Liver (tissue), 9 donors: Measurements from ENCODE around the gene GOLGA6D. TPM values are rescaled to one million over a fixed set of nuclear protein-coding genes. Genes with fewer than 3 reads are reported as not detected.
"Not testable (repeated sequence)": the region's sequence is repeated elsewhere in the genome, so short reads cannot be mapped to it uniquely, and the experiment has no call there.

Experiments used
- DNase-seq: peaks from one replicate; pipeline ENCODE4 v3.0.0-alpha.2; 2017; ENCODE audit warnings: low spot score
- H3K27ac ChIP-seq, 2 donors: one replicate each; pipeline ENCODE4 v1.7.0; 2013; ENCODE audit warnings: inconsistent platforms in 2 of 2, low read length in 2 of 2, control low read depth in 1 of 2, low read depth in 1 of 2, mild to moderate bottlenecking in 1 of 2
- H3K27me3 ChIP-seq, 4 donors: one replicate each; pipeline versions ENCODE4 v1.6.1 to v1.7.0; 2013; ENCODE audit warnings: low read length in 3 of 4, inconsistent platforms in 1 of 4, mild to moderate bottlenecking in 1 of 4, moderate library complexity in 1 of 4; ENCODE audit not compliant: control insufficient read depth in 4 of 4, insufficient read depth in 4 of 4
- H3K36me3 ChIP-seq, 4 donors: one replicate each; pipeline versions ENCODE4 v1.6.1 to v1.7.0; 2013; ENCODE audit warnings: low read length in 3 of 4, mild to moderate bottlenecking in 3 of 4, low read depth in 1 of 4, moderate library complexity in 1 of 4; ENCODE audit not compliant: control insufficient read depth in 4 of 4, insufficient read depth in 3 of 4
- H3K4me1 ChIP-seq, 4 donors: one replicate each; pipeline versions ENCODE4 v1.6.1 to v1.7.0; 2013; ENCODE audit warnings: low read length in 3 of 4, mild to moderate bottlenecking in 3 of 4, moderate library complexity in 1 of 4; ENCODE audit not compliant: control insufficient read depth in 4 of 4, insufficient read depth in 4 of 4
- H3K4me3 ChIP-seq, 3 donors: one replicate each; pipeline versions ENCODE4 v1.6.1 to v1.7.0; 2013; ENCODE audit warnings: low read length in 3 of 3, control low read depth in 1 of 3, low read depth in 1 of 3, mild to moderate bottlenecking in 1 of 3
- H3K9ac ChIP-seq, 2 donors: one replicate each; pipeline ENCODE4 v1.7.0; 2013; ENCODE audit warnings: low read length in 2 of 2, mild to moderate bottlenecking in 2 of 2, moderate library complexity in 2 of 2, control low read depth in 1 of 2, low read depth in 1 of 2
- H3K9me3 ChIP-seq, 4 donors: one replicate each; pipeline versions ENCODE4 v1.6.1 to v1.7.0; 2013; ENCODE audit warnings: low read length in 3 of 4; ENCODE audit not compliant: control insufficient read depth in 4 of 4
- ATF3 ChIP-seq: IDR thresholded peaks from 2 replicates; pipeline ENCODE4 v1.6.1; 2016; ENCODE audit warnings: antibody characterized with exemption
- CTCF ChIP-seq: fragments of 150-350 bp; IDR thresholded peaks from 2 replicates; pipeline ENCODE4 v1.5.1; 2017; ENCODE audit warnings: improper control_type of control experiment, low read depth, low read length; ENCODE audit not compliant: missing input control
- EGR1 ChIP-seq, 2 donors: IDR thresholded peaks; 2 replicates each; pipeline ENCODE4 v1.6.1; 2016 to 2018; ENCODE audit warnings: antibody characterized with exemption in 2 of 2, low read depth in 2 of 2
- FOXA1 ChIP-seq: IDR thresholded peaks from 2 replicates; pipeline ENCODE4 v1.6.1; 2016; ENCODE audit warnings: antibody characterized with exemption
- FOXA2 ChIP-seq: IDR thresholded peaks from 2 replicates; pipeline ENCODE4 v1.6.1; 2016; ENCODE audit warnings: antibody characterized with exemption
- JUND ChIP-seq, 2 donors: IDR thresholded peaks; 2 replicates each; pipeline ENCODE4 v1.6.1; 2016; ENCODE audit warnings: antibody characterized with exemption in 2 of 2
- MAX ChIP-seq: IDR thresholded peaks from 2 replicates; pipeline ENCODE4 v1.6.1; 2016; ENCODE audit warnings: antibody characterized with exemption
- NR2F2 ChIP-seq: IDR thresholded peaks from 2 replicates; pipeline ENCODE4 v1.6.1; 2016; ENCODE audit warnings: antibody characterized with exemption
- REST ChIP-seq: IDR thresholded peaks from 2 replicates; pipeline ENCODE4 v1.6.1; 2016; ENCODE audit warnings: antibody characterized with exemption, mild to moderate bottlenecking
- SP1 ChIP-seq: IDR thresholded peaks from 2 replicates; pipeline ENCODE4 v1.6.1; 2018; ENCODE audit warnings: antibody characterized with exemption, mild to moderate bottlenecking
- TAF1 ChIP-seq: conservative IDR thresholded peaks from 2 replicates; pipeline ENCODE4 v1.6.1; 2016; ENCODE audit warnings: antibody characterized with exemption, mild to moderate bottlenecking
- ZBTB33 ChIP-seq: IDR thresholded peaks from 2 replicates; pipeline ENCODE4 v1.6.1; 2016; ENCODE audit warnings: antibody characterized with exemption
- WGBS: extraction: QIAGEN DNeasy Blood & Tissue Kit; methylation state at CpG from one replicate; pipeline ENCODE4 v1.1.7; 2013; 5-methylcytosine and 5-hydroxymethylcytosine counted together
- polyA plus RNA-seq, 2 donors: library from polyadenylated mRNA; stranded (reverse) in 1 of 2; unstranded in 1 of 2; fragments of 200-250 nt in 1 of 2; fragments of >200 nt in 1 of 2; fragmentation: Nextera tagmentation in 1 of 2; extraction: Ambion mirVana in 1 of 2; gene quantifications; one replicate each; pipeline versions ENCODE4 v1.2.1 to v1.2.3, GENCODE V29; 2013 to 2015
- total RNA-seq, 2 donors: library from RNA; depleted of rRNA; stranded (reverse); fragments of >200 nt; gene quantifications; one replicate each; pipeline ENCODE4 v1.2.3, GENCODE V29; 2014
- donor health status: healthy.
- donor health status: healthy.
- donor health status: healthy.
- donor health status: healthy.
- donor health status: healthy.

The GOLGA6D gene
- total and polyA plus RNA-seq, 4 donors: 0.02 to 0.08 (median 0.05) TPM

GRCh38 chr15:75329571-75329970 lies 46.9 kb downstream of the GOLGA6D start:
- H3K4me1 ChIP-seq: no peaks in the 10 kb centered on the region
- H3K9ac ChIP-seq: no peak overlapping the region
- H3K36me3 ChIP-seq: no peaks in the 10 kb centered on the region
- no peak overlapping the region for H3K4me3 ChIP-seq
- no peaks in the 10 kb centered on the region for H3K9me3 ChIP-seq
- WGBS: 99% methylated on average over 2 of the region's 2 CpGs
- DNase-seq: no peak
- H3K27me3 ChIP-seq: no peaks in the 10 kb centered on the region
- TF ChIP-seq SP1 (no peak), ATF3 (no peak), MAX (no peak), TAF1 (no peak), FOXA1 (no peak), CTCF (no peak), EGR1 (IDR thresholded peaks at IDR 0.05; ENCODE audit: low read depth in 2 of 2) (no peak), ZBTB33 (no peak), JUND (IDR thresholded peaks at IDR 0.05) (no peak), REST (no peak), FOXA2 (no peak), NR2F2 (no peak)
- H3K27ac ChIP-seq: no peak overlapping the region

GRCh38 chr15:75332093-75332492 lies 49.5 kb downstream of the GOLGA6D start:
- DNase-seq, H3K27me3 ChIP-seq: not testable (repeated sequence)
- 76% methylated on average over 7 of the region's 7 CpGs for WGBS

GRCh38 chr15:75333654-75334419 lies 51.2 kb downstream of the GOLGA6D start:
- not testable (repeated sequence) for H3K9me3 ChIP-seq, DNase-seq, H3K9ac ChIP-seq, H3K36me3 ChIP-seq, H3K27me3 ChIP-seq, H3K4me3 ChIP-seq, H3K27ac ChIP-seq
- WGBS: 94% methylated on average over 15 of the region's 15 CpGs
- H3K4me1 ChIP-seq: peaks cover 0 to 18% (median 15%) of the 10 kb centered on the region in 4 donors

More at GRCh38 chr15:75332093-75332492, 49.5 kb downstream of the GOLGA6D start:
- not testable (repeated sequence) for H3K9ac ChIP-seq, H3K4me3 ChIP-seq, H3K36me3 ChIP-seq, H3K9me3 ChIP-seq, H3K27ac ChIP-seq
- H3K4me1 ChIP-seq: peaks cover 0 to 18% (median 15%) of the 10 kb centered on the region in 4 donors
